GM10248 (cell line): ENCODE data around the gene PNKP.
A peak's percentile ranks its signal among the peaks of the same experiment; 100 is the strongest.

ENCODE experiments used
- CTCF ChIA-PET: fragments of 300-600 bp; sonication (Branson Sonifier 250); formaldehyde crosslinking; extraction: SDS; loops from one replicate; lab custom pipeline; 2021; ENCODE audit warnings: antibody characterized with exemption; lab: Yijun Ruan, JAX
- POLR2A ChIA-PET: fragments of 350-650 bp; sonication (Branson Sonifier 250); formaldehyde crosslinking; extraction: SDS; loops from one replicate; lab custom pipeline; 2020; ENCODE audit warnings: antibody characterized with exemption; lab: Yijun Ruan, JAX
- DNase-seq: peaks from one replicate; pipeline ENCODE4 v3.0.0; 2012; ENCODE audit errors: extremely low spot score
- TF ChIP-seq, protein P1 (sequence below): IDR thresholded peaks from 2 replicates; pipeline ENCODE4 v1.5.1; 2012; ENCODE audit warnings: mild to moderate bottlenecking, low read depth; ENCODE audit errors: extremely low read depth, missing control alignments, control extremely low read depth

PNKP gene

DNA sequence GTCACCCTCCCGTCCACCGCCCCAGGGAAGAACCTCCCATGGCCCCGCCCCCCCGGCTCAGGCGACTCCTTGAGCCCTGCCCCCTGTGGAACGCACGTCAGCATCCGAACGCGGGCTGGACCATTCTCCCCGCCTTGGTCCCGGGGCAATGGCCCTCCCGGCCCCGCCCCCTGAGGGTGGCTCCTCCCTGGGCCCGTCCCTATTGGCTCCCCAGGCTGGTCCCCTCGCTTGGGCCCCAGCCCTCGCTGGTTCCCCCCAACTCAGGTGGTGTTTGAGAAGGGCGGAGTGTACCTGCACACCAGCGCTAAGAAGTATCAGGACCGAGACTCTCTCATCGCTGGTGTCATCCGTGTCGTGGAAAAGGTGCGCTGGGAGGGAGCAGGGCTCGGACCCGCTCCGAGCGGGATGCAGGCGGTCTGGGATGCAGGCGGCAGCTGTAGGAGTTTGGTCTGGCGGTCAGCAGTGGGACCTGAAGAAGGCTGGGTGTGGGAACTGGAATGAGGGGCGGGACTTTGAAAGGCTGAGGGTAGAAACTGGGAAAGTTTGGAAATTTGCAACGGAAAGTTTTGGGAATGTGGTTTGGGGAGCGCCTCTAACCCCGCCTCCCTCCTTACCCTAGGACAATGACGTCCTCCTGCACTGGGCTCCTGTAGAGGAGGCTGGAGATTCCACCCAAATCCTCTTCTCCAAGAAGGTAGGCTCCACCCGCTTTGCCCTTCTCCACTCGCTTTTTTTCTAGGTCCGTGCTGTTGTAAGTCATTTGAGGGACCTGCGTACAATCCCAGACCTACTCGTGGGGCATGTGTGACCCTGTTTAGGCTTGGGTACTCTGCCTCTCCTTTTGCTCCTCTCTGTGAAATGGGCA, 10.7 kb upstream of the PNKP start:
- DNase-seq, result peak; percentile 97
- ChIA-PET POLR2A (interaction anchor here (0.6 kb wide), 1 partner anchor 10 kb away, joined by 3 read pairs; no protein-coding TSS in a partner anchor), CTCF (interaction anchor here (1.2 kb wide), 1 partner anchor 12 kb away, joined by 4 read pairs; no protein-coding TSS in a partner anchor)
- TF ChIP-seq, protein P1, sequence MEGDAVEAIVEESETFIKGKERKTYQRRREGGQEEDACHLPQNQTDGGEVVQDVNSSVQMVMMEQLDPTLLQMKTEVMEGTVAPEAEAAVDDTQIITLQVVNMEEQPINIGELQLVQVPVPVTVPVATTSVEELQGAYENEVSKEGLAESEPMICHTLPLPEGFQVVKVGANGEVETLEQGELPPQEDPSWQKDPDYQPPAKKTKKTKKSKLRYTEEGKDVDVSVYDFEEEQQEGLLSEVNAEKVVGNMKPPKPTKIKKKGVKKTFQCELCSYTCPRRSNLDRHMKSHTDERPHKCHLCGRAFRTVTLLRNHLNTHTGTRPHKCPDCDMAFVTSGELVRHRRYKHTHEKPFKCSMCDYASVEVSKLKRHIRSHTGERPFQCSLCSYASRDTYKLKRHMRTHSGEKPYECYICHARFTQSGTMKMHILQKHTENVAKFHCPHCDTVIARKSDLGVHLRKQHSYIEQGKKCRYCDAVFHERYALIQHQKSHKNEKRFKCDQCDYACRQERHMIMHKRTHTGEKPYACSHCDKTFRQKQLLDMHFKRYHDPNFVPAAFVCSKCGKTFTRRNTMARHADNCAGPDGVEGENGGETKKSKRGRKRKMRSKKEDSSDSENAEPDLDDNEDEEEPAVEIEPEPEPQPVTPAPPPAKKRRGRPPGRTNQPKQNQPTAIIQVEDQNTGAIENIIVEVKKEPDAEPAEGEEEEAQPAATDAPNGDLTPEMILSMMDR, result no peak

- peak; percentile 95 for DNase-seq
- TF ChIP-seq, protein P1, result no peak
- POLR2A ChIA-PET, result interaction anchor here (0.6 to 1.5 kb wide), 7 partner anchors 11 to 111 kb away, joined by 3 to 11 read pairs (median 3); partner anchors contain the start of genes AP2A1, ATF5 and NUP62
- CTCF ChIA-PET, result interaction anchor here (0.8 to 1.2 kb wide), 3 partner anchors 13 to 64 kb away, joined by 3 to 4 read pairs (median 3); partner anchors contain the start of gene FUZ
Observed at GRCh38 chr19:49877020-49877878, 9.9 kb upstream of the PNKP start, which contains the start of the genes AKT1S1 and TBC1D17. TSS of gene AKT1S1 (minus strand) at chr19:49877355. CDS start at chr19:49873295, 4,060 bp downstream. TSS of gene TBC1D17 (plus strand) at chr19:49877702. CDS start at chr19:49877724, 22 bp downstream.

DNA sequence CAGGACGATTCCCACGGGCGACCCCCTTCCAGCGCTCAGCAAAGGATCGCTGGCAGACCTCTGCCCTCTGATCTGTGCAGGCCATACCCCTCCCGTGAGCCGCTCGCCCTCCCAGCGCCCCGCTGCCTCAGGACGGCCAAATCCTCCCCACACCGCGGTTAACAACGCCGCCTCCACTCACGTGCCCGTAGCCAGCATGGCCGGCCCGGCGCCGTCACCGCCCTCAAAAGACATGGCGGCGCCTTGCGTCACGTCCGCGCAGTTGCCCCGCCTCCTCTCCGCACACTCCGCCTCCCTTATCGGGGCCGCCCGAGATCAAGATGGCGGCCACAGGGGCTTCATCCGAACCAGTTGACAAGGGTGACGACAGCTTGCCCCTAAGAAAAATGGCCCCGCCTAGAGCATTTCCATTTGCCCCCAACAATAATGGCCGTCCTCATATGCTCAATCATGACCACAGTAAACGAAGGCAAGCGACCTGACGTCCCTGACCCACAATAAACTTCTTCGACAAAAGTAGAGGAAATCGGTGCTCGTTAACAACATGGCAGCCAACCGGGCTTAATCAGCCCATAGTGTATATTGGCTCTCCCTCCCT, 9.1 kb upstream of the PNKP start:
- peak; percentile 88 for DNase-seq
- ChIA-PET POLR2A (interaction anchor here (0.6 to 1.5 kb wide), 5 partner anchors 12 to 110 kb away, joined by 3 to 11 read pairs (median 3); partner anchors contain the start of genes AP2A1, ATF5 and NUP62), CTCF (interaction anchor here (0.8 to 1.5 kb wide), 6 partner anchors 14 to 63 kb away, joined by 3 to 4 read pairs (median 4); partner anchors contain the start of genes FUZ and PTOV1)
- TF ChIP-seq, protein P1, result no peak

- TF ChIP-seq, protein P1, result no peak
- ChIA-PET POLR2A (interaction anchor here (0.6 to 1.5 kb wide), 4 partner anchors 14 to 54 kb away, joined by 3 to 11 read pairs (median 6); partner anchors contain the start of genes ATF5 and NUP62), CTCF (interaction anchor here (1.1 to 1.5 kb wide), 3 partner anchors 14 to 26 kb away, joined by 3 to 4 read pairs (median 4); partner anchors contain the start of gene PTOV1)
- DNase-seq, result peak; percentile 63
Observed at GRCh38 chr19:49875857-49876421, 8.6 kb upstream of the PNKP start.

DNA sequence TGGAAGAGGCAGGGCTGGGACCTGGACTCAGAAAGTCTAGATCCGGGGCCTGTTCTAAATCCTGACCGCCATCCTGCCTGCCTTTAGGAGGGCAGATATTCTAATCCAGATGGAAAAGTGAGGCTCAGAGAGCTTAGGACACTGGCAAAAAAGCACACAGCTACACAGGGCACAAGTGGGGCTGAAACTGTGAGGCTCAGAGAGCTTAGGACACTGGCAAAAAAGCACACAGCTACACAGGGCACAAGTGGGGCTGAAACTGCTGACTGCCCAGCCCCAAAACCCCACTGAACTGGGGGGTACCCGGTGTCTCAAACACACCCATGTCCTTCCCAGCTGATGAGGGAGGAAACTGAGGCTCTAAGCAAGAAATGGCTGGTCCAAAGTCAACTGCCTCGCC, 7.8 kb upstream of the PNKP start:
- TF ChIP-seq, protein P1, result no peak

More for the DNA sequence above, 7.8 kb upstream of the PNKP start:
- no peak for DNase-seq
- CTCF ChIA-PET, result interaction anchor here (1.1 to 1.5 kb wide), 3 partner anchors 15 to 25 kb away, joined by 3 to 4 read pairs (median 4); partner anchors contain the start of gene PTOV1
- POLR2A ChIA-PET, result interaction anchor here (0.7 kb wide), 1 partner anchor 55 kb away, joined by 3 read pairs; no protein-coding TSS in a partner anchor
